Jurkat, Clone E6-1 (cell line): ENCODE data around the gene USH1G.

Experiments
- DNase-seq: peaks from one replicate; pipeline ENCODE4 v3.0.0-alpha.2; 2011; ENCODE audit warnings: low read depth, low spot score
- H3K4me3 ChIP-seq: 2 replicates; pipeline ENCODE4 v1.5.1; 2011; ENCODE audit warnings: mild to moderate bottlenecking, low read length, control low read depth, moderate library complexity

The USH1G gene

DNA sequence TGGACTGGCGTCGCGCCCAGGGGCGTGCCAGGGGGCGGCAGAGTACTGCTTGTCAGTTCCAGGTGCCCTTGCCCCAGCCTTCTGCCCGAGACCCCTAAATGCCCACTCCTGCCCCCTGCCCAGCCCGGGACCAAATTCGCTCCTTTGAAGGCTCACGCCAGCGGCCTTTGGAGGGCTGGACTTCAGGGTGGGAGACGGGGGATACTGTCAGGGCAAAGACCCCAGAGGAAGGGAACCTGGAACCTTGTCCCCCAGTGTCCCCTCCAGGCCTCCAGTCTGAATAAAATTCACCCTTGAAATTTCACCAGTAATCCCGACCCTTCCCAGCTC, 13.4 kb upstream of the USH1G start:
- DNase-seq = no peak
- H3K4me3 ChIP-seq = no peak overlapping the region

DNA sequence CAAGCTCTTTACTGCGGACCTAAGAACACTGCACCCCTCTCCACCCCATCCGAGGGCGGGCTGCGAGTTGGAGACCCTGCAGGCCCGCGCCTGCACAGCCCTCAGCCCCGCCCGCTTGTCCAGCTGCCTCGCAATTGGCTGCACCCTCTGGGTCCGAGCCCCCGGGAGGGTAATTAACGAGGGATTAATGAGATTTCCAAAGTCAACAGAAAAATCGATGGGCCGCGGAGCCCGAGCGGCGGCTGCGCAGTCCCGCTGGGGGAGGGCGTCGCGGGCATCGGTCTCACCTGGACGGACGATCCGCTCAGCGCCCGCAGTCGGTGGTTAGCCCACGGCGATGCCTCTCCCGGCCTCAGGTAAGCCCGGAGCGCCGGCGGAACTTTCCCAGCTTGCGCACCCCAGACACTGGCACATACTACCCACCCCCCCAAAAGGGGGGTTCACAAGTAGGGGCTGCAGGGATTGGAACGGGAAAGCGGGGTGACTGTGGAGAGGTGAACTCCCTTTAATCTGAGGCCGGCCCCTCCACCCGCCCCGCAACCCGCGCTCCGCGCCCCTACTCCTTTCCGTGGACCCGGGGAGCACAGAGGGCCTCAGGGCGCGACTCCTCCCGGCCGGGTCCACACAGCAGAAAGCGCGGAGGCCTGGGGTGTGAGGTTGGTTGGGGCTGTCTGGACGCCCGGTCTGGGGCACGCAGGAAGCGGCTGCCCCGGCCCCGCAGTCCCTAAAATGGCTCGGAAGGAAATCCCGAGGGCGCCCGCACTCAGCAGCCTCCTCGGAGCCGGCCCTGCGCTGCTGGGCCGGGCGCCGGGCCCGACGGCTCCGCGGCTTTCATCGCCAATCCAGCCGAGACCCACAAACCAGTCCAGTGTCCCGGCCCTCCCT, 12.8 kb upstream of the USH1G start, which contains the start of gene OTOP3:
OTOP3 (plus strand) TSS at position 314 of the 885 bp plus-strand sequence; CDS start at position 338, 24 bp downstream.
- no peak within 1 kb of the TSS for H3K4me3 ChIP-seq
- no peak for DNase-seq

DNA sequence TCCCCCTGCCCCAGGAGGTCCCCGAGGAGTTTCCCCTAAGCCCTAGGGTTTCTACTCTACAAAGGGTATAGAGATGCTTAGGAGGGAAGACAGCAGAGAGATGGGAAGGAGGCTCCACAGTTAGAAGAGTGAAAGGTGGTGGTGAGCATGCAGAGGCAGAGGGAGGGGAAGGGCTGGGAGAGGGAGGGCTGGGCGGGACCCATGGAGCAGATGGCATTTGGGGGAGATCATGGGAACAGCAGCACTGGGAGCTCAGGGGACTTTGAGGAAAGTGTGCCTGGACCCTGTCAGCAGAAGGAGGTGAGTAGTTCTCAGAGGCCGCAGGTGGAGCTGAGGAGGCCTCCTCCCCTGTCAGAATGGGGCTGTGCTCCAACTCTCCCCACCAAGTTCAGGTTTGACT, 12.0 kb upstream of the USH1G start:
- no peak for DNase-seq
- H3K4me3 ChIP-seq = no peak overlapping the region

DNA sequence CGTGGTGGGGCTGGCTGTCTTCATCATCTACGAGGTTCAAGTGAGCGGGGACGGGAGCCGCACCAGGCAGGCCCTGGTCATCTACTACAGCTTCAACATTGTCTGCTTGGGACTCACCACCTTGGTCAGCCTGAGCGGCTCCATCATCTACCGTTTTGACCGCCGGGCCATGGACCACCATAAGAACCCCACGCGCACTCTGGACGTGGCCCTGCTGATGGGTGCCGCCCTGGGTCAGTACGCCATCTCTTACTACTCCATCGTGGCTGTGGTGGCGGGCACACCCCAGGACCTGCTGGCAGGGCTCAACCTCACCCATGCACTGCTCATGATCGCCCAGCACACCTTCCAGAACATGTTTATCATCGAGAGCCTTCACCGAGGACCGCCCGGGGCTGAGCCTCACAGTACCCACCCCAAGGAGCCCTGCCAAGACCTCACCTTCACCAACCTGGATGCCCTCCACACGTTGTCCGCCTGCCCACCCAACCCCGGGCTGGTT, 7.5 kb upstream of the USH1G start:
- no peak overlapping the region for H3K4me3 ChIP-seq
- DNase-seq = no peak

DNA sequence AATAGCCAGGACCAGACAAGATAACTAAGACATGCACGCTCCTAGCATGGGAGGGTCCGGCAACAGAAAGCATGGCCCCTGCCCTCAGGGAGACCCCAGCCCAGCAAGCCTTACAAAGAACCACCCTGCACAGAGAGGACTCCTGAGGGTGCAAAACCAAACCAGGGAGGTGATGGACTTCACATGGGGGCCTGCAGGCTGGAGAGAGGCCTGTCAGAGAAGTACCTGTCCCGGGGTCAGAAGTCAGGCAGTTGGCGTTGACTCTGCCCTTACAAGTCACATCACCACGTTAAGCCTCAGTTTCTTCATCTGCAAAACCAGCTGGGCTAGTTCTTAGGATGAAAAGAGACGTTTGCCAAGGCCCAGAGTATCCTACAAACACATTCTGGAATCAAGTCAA, 5.7 kb upstream of the USH1G start:
- no peak overlapping the region for H3K4me3 ChIP-seq
- no peak for DNase-seq

DNA sequence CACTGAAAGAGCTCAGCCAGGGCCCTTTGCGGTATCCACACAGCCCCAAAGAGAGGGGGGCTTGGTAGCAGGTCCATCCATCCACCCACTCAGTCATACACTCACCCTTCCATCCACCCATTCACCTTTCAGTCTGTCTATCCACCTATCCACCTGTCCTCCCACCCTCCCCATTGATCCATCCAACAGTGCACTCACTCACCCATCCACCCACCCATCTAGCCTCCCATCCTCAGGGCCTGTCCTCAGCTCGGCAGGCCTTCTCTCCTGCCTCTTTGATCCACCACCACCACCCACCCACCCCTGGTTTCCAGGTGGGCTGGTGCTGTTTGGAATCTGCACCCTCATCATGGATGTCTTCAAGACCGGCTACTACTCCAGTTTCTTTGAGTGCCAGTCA, 2.2 kb upstream of the USH1G start:
- no peak for DNase-seq
- no peak overlapping the region for H3K4me3 ChIP-seq

DNA sequence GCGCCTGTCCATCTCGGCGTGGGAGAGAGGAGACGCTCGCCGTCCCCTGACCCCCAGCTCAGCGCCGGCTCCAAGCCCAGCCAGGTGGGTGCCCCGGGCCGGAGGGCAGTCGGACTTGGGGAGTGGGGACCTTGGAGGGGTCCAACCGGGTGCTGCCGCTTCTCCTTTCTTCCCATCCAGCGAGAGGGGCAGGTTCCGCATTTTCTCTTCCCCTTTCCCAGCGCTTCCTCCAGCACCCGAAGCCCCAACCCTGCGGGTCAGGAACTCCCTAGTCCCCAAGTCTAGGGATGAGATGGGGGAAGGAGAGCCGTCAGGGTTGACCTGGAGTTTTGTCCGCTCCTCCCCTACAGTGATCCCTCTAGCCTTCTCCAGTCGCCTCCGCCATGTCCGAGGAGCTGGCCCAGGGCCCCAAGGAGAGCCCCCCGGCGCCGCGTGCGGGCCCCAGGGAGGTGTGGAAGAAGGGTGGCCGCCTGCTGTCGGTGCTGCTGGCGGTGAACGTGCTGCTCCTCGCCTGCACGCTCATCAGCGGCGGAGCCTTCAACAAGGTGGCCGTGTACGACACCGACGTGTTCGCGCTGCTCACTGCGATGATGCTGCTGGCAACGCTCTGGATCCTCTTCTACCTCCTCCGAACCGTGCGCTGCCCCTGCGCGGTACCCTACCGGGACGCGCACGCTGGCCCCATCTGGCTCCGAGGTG, 1.3 kb upstream of the USH1G start, which contains the start of gene OTOP2:
OTOP2 (plus strand) TSS at position 24 of the 699 bp plus-strand sequence; CDS start at position 384, 360 bp downstream.
- DNase-seq = no peak
- no peak within 1 kb of the TSS; the same call in 1 of the 2 replicates for H3K4me3 ChIP-seq

DNA sequence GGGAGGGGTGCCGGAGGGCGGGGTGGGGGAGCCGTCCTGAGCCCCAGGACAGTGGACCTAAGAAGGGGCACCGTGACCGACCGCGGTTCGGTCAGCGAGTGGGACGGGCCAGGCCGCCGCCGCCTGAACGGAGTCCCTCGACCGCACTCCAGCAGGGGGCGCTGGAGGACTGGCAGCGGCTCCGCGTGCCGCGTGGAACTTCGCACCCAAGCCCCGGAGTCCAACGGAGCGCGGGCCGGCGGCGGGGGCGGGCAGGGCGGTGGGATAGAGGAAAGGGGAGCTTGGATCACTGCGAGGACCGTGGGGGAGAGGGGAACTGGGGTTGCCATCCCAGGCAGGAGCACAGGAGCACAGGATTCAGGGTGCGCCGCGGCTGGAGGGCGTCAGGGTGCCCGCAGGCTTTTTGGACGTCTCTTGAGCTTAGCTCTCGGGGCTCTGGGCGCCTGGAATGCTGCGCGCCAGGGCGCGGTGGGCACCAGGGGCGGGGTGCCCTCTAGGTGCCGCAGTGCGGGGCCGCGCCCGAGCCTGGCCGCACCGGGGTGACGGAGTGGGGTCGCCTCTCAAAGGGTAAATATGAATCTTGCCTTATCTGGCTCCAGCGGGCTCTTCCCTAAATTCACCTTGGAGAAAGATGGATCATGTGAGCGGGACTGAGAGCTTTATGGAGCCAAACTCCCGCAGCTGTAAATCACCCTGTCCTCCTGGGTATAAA, 639 bp upstream of the USH1G start:
- no peak overlapping the region for H3K4me3 ChIP-seq
- no peak for DNase-seq

DNA sequence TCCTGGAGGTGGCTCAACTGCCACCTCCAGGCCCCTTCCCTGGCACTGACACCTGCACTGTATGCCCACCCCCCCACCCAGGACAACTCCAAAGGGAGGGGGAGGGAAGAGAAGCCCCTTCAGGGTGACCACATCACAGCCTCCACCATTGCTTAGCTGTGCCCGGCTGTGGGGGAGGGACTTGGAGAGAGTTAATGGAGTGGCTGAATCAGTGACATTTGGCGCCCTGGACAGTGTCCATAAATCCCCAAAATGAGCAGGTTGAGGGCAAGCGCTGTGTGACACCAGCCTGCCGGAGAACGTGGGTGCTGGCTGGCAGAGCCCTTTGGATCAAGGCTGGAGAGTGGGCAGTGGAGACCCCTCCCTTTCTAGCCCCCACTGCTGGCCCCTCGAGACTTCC, 883 bp downstream of the USH1G start:
- no peak overlapping the region for H3K4me3 ChIP-seq
- no peak for DNase-seq

DNA sequence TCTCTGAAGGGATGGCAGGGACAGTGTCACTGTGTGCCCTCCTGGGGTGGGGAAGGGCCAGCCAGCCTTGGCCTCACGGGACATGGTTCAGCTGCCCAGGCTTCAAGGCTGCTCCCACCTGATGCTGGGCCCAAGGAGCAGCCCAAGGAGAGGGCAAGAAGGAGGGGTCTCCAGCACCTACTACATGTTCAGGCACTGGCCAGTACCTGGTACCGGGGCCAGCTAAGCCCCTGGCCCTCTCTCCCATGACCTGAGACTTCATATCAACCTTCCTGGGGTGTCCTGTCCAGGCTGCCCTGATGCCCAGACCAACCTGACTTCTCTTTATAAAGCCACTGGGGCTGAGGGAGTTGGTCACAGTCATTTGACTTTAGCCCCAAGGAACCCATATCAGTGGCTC, 1.3 kb downstream of the USH1G start:
- no peak overlapping the region for H3K4me3 ChIP-seq
- DNase-seq = no peak

DNA sequence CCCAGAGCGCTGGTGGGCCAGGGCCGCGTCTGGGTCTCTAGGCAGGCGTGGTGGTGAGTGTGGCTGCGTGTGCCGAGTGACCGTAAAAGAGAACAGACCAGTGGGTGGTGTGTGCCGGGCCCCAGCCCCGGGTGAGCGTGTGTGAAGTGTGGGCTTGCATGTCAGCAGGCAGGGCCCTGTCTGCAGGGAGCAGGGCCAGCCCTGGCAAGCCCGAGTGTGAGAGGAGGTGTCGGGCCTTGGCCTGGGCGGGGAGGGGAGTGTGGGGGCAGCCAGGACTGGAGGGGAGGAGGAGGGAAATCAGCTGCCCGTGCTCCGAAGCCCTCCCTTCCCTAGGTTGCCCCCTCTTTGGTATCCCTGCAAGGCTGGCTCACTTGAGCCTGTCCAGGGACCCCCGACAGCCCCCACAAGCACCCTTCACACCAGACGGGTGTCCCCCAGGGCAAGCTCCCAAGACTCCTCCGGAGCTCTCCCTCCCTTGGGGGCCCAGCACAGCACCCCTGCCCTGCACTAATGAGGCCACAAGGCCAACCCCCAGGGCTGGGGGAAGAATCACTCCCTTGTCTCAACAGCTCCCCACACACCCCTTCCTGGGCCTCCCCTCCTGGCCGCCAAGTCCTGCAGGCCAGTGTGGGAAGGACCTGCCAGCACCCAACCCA, 1.9 kb downstream of the USH1G start:
- no peak overlapping the region for H3K4me3 ChIP-seq
- no peak for DNase-seq

DNA sequence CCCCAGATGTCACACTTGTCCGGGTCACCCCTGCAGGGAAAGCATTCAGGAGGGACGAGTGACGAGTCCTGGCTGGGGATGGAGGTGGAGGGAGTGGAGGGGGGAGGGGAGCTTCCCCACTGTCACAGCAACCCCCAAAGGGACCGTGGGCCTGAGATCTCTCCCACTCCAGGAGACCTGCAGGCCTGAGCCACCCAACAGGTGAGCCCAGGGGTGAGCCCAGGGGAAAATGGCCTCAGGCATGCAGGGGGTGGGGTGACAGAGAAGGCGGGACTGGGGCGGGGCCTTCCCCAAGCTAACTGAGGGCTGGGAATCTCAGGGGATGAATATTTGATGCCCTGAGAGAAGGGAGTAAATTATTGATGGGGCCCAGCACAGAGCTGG, 2.4 kb downstream of the USH1G start:
- H3K4me3 ChIP-seq = no peak overlapping the region
- no peak for DNase-seq

DNA sequence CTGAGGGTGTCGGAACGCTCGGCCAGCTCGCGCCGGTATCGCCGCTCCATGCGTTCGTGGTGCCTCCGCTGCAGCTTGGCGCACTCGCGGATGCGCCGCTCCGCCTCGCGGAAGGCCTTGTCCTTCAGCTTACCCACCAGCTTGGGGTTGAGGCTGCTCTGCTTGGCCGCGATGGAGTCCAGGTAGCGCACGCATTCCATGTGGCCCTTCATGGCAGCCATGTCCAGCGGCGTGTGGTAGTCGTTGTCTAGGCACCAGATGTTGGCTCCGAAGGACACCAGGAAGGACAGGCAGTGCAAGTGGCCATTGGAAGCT, 2.8 kb downstream of the USH1G start:
- no peak overlapping the region for H3K4me3 ChIP-seq
- DNase-seq = no peak

DNA sequence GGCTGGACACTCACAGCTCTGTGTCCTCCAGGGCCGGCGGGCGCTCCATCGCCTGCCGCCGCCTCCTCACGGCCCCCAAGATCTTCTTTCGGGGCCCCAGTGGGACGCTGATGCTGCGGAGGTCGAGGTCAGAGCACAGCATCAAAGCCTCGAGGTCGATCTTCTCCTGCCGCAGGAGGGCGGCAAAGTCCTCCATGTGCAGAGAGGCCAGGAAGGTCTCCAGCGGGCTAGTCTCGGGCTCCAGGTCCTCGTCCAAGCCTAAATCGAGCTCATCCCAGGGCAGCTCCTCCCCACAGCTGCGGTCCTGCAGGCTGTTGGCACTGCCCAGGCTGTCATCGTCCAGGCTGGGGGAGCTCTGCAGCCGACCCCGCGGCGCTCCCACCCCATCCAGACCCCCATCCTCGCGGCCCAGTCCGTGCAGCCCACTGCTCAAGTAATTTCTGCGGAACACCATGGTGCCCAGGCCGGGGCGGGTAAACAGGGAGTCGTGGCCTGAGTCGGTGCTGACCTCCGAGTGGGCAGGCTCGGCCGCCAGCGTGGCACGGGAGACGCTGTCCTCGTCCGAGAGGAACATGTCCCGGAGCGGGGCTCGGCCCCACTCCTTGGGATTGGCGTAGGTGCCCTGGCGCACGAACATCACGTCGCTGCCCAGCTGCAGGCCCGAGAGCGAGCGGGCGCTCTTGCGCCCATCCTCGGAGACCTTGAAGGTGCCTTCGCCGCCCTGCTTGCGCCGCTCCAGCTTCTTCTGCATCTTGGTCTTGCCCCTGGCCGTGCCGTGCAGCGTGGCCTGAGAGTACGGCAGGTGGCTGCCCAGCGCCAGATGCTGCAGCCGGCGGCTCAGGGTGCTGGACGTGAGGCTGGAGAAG, 3.4 kb downstream of the USH1G start:
- DNase-seq = no peak
- no peak overlapping the region for H3K4me3 ChIP-seq

DNA sequence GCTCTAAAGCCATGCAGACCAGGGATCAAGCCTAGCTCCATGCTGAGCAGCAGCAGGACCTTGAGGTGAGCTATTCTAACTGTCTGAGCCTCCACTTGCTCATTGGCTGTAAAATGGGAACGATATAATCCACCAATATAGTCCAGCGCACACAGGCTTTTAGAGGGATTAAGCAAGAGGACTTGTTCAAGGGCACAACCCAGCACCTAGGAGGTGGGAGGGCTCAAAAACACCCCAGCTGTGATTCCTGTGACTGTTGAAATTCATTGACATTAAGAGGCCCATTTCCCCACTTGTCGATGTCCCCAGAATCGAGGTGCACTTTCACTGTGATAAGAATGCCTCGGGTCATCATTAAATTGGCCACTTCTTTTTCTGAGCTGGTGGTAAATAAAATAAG, 4.1 kb downstream of the USH1G start:
- DNase-seq = no peak
- H3K4me3 ChIP-seq = no peak overlapping the region

DNA sequence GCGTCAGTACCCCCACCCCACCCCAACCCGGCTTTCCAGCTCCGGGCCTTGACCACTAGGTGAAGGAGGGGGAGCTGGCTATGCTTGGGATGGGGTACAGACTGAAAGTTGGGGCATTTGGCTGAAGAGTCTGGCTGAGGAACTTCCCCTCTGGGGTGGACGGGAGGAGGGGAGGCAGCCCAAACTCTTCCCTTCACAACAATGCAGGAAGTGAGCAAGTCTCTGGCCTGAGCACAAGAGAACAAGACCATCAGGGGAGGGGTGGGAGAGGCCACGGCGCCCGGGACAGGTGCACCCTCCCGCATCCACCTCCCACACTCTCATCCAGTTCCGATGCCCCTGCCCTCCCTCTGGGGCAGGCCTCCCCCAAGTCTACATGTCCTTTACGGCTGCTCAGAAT, 5.6 kb downstream of the USH1G start:
- no peak for DNase-seq
- H3K4me3 ChIP-seq = no peak overlapping the region

DNA sequence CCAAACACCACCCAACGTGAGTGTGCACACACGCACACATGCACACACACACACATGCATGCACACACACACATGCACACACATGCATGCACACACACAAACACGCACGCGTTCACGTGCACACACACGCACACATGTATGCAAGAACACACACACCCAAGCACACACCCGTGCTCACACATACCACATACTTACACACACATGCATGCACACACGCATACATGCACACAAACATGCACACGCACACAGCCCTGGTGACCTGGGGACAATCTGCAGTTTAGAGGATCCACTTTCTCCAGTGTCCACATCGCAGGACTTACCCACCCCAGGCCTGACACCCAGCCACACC, 6.2 kb downstream of the USH1G start:
- no peak for DNase-seq
- H3K4me3 ChIP-seq = no peak overlapping the region

DNA sequence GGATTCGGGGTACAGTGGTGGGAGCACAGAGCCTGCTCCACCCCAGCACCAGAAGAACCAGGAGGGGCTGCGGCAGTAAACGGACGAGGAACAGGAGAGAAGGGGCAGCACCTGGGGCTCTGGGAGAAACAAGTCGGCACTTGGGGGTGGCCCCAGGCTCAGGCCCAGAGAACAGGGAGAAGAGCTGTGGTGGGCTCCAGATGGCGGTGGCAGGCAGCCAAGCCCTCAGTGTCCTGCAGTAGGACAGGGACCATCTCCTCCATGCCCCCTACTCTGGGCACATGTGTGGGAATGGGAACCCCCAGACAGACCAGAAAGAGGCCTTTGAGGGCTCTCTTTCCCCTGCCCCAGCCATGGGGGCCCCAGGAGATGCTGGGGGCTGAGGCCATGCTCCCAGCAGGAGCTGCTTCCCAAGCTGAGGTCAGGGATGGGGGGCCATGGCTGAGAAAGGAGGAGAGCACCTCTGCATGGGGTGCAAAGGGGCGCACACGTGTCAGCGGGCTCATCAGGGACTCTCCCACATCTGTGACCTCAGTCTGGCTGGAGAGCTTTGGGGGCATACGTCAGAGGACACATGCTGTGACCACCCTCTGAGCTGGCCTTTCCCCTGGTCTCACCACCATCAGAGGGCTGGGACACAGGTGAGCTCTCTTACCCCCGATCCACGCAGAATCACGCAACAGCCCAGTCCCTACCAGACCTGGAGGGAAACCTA, 6.8 kb downstream of the USH1G start:
- no peak for DNase-seq
- no peak overlapping the region for H3K4me3 ChIP-seq
